Suprapubic skin (tissue), 4 donors: Measurements from ENCODE around the gene GPR84. TPM values are rescaled to one million over a fixed set of nuclear protein-coding genes. Genes with fewer than 3 reads are reported as not detected.
A peak's percentile ranks its signal among the peaks of the same experiment; 100 is the strongest.

Experiments
- DNase-seq, 2 donors: peaks; one replicate each; pipeline ENCODE4 v3.0.0-alpha.2; 2019; ENCODE audit warnings: low spot score in 2 of 2
- H3K27ac ChIP-seq: fragments of 200-600 bp; sonication (generic); one replicate; pipeline ENCODE4 v1.5.1; 2019
- H3K27me3 ChIP-seq: fragments of 200-600 bp; sonication (generic); one replicate; pipeline ENCODE4 v1.5.1; 2019
- H3K36me3 ChIP-seq: fragments of 200-600 bp; sonication (generic); one replicate; pipeline ENCODE4 v1.5.1; 2019
- H3K4me1 ChIP-seq: fragments of 200-600 bp; sonication (generic); one replicate; pipeline ENCODE4 v1.5.1; 2019
- H3K4me3 ChIP-seq: fragments of 200-600 bp; sonication (generic); one replicate; pipeline ENCODE4 v1.5.1; 2019; ENCODE audit warnings: mild to moderate bottlenecking
- H3K9me3 ChIP-seq: fragments of 200-600 bp; sonication (generic); one replicate; pipeline ENCODE4 v1.5.1; 2019
- EP300 ChIP-seq: sonication (generic); formaldehyde crosslinking; IDR thresholded peaks from one replicate; pipeline ENCODE4 v1.6.1; 2017; ENCODE audit warnings: antibody characterized with exemption
- POLR2A ChIP-seq, 2 donors: fragments of 450-650 bp; IDR thresholded peaks; one replicate each; pipeline ENCODE4 v1.6.1; 2017; ENCODE audit warnings: antibody characterized with exemption in 2 of 2, mild to moderate bottlenecking in 2 of 2, moderate library complexity in 2 of 2
- POLR2AphosphoS5 ChIP-seq, 3 donors: sonication (generic); formaldehyde crosslinking; IDR thresholded peaks; one replicate each; pipeline ENCODE4 v1.6.1; 2017; ENCODE audit warnings: antibody characterized with exemption in 3 of 3
- whole genome bisulfite sequencing: methylation state at CpG from one replicate; pipeline ENCODE4 v1.1.5; 2018; 5-methylcytosine and 5-hydroxymethylcytosine counted together
- total RNA-seq, 4 donors: library from RNA; depleted of rRNA; stranded (reverse); fragments of >200 nt; gene quantifications; one replicate each; pipeline ENCODE4 v1.1.0, GENCODE V29; 2016
- TF ChIP-seq, protein P1 (sequence below), 2 donors: fragments of 200-600 bp in 1 of 2; fragments of 450-650 bp in 1 of 2; sonication (generic) in 1 of 2; IDR thresholded peaks; one replicate each; pipeline ENCODE4 v1.5.1; 2016 to 2019; ENCODE audit warnings: antibody characterized with exemption in 2 of 2, mild to moderate bottlenecking in 1 of 2, moderate library complexity in 1 of 2

Gene GPR84
- total RNA-seq = 1 to 10 TPM in 1 of 4 donors, under 1 TPM in 3; 0.38 to 1.7 (median 0.73) TPM

DNA sequence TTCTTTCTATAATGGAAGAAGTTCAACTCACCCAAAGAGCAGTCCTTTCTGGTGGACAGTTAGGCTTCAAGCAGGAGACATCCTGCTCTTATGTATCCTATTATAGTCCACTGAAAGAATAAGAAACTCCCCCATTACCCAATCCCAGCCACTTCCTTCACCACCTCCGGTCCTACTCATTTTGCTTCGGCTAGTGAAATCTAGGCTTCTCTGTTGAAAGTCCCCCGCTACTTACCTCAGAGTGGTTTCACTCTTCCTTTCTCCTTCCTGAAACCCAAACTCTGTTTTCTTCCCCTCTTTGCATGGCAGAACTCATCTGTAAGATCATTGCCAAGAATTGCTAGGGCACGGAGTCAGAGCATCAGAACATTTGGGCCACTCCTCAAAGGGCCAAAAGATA, at the start of gene GPR84:
TSS of gene GPR84 (minus strand) at position 74 of the 400 bp plus-strand sequence. CDS start 635 bp downstream, outside the sequence.
- Histone ChIP-seq H3K36me3 (no peaks in the 10 kb centered on the region), H3K27me3 (no peaks in the 10 kb centered on the region), H3K9me3 (no peaks in the 10 kb centered on the region), H3K27ac (no peak within 1 kb of the TSS), H3K4me3 (no peak within 1 kb of the TSS), H3K4me1 (peaks cover 18% of the 10 kb centered on the region)
- DNase-seq = no peak
- no peak for TF ChIP-seq POLR2A (IDR thresholded peaks at IDR 0.05)
- no peak for TF ChIP-seq EP300
- TF ChIP-seq, protein P1, sequence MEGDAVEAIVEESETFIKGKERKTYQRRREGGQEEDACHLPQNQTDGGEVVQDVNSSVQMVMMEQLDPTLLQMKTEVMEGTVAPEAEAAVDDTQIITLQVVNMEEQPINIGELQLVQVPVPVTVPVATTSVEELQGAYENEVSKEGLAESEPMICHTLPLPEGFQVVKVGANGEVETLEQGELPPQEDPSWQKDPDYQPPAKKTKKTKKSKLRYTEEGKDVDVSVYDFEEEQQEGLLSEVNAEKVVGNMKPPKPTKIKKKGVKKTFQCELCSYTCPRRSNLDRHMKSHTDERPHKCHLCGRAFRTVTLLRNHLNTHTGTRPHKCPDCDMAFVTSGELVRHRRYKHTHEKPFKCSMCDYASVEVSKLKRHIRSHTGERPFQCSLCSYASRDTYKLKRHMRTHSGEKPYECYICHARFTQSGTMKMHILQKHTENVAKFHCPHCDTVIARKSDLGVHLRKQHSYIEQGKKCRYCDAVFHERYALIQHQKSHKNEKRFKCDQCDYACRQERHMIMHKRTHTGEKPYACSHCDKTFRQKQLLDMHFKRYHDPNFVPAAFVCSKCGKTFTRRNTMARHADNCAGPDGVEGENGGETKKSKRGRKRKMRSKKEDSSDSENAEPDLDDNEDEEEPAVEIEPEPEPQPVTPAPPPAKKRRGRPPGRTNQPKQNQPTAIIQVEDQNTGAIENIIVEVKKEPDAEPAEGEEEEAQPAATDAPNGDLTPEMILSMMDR (IDR thresholded peaks at IDR 0.05) = no peak
- TF ChIP-seq POLR2AphosphoS5 (IDR thresholded peaks at IDR 0.05) = no peak
- WGBS = 80% methylated on average over 4 of the region's 4 CpGs

GRCh38 chr12:54413284-54414190, 49.3 kb upstream of the GPR84 start:
- no peak for TF ChIP-seq POLR2A (IDR thresholded peaks at IDR 0.05)
- TF ChIP-seq, protein P1 (IDR thresholded peaks at IDR 0.05) = no peak
- TF ChIP-seq EP300 = no peak
- no peak for TF ChIP-seq POLR2AphosphoS5 (IDR thresholded peaks at IDR 0.05)
- H3K4me1 ChIP-seq = peaks cover 73% of the 10 kb centered on the region
- peak in 1 of 2 donors; percentile 89 for DNase-seq
- peak overlapping the region; percentile 64 for H3K4me3 ChIP-seq
- 39% methylated on average over 9 of the region's 9 CpGs for WGBS
- H3K27me3 ChIP-seq = no peaks in the 10 kb centered on the region
- H3K27ac ChIP-seq = peak overlapping the region; percentile 73
- peaks cover 19% of the 10 kb centered on the region for H3K36me3 ChIP-seq
- H3K9me3 ChIP-seq = no peaks in the 10 kb centered on the region

DNA sequence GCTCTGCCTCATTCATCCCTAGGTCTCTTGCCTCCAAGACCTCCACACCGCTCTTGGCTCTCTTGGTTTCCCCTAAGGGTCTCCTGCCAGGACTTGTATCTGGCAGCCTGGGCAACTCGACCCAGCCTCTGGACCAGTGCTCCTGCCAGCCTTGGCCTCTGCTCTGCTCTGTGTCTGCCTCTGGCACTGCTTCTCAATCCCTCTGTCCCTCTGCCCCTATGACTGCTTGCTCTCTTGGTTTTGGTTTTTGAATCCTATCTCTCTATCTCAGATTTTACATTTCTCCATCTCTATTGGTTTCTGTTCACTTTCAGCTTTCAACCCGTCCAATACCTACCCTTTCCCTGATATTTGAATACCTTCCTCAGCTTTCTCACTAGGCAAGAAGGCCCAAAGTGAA, 48.5 kb upstream of the GPR84 start:
- no peak for TF ChIP-seq POLR2AphosphoS5 (IDR thresholded peaks at IDR 0.05)
- TF ChIP-seq, protein P1 (IDR thresholded peaks at IDR 0.05) = no peak
- TF ChIP-seq POLR2A (IDR thresholded peaks at IDR 0.05) = no peak
- no peak for TF ChIP-seq EP300
- Histone ChIP-seq H3K27ac (peak overlapping the region; percentile 73), H3K36me3 (peaks cover 26% of the 10 kb centered on the region), H3K9me3 (no peaks in the 10 kb centered on the region), H3K27me3 (no peaks in the 10 kb centered on the region), H3K4me1 (peaks cover 80% of the 10 kb centered on the region), H3K4me3 (peak overlapping the region; percentile 64)
- no peak for DNase-seq
- 67% methylated on average over 3 of the region's 3 CpGs for WGBS

- H3K4me3 ChIP-seq = peak overlapping the region; percentile 64
- H3K9me3 ChIP-seq = no peaks in the 10 kb centered on the region
- peak in 1 of 2 donors; percentile 58 for DNase-seq
- no peak for TF ChIP-seq EP300
- no peak for TF ChIP-seq POLR2A (IDR thresholded peaks at IDR 0.05)
- TF ChIP-seq, protein P1 (IDR thresholded peaks at IDR 0.05) = no peak
- TF ChIP-seq POLR2AphosphoS5 (IDR thresholded peaks at IDR 0.05) = no peak
- peak overlapping the region; percentile 73 for H3K27ac ChIP-seq
- H3K27me3 ChIP-seq = no peaks in the 10 kb centered on the region
- H3K36me3 ChIP-seq = peaks cover 30% of the 10 kb centered on the region
- peaks cover 80% of the 10 kb centered on the region for H3K4me1 ChIP-seq
- WGBS = 43% methylated on average over 3 of the region's 4 CpGs
These were observed 48.1 kb upstream of the GPR84 start for GRCh38 chr12:54412348-54412747.
